Stimulated activated CD4-positive, alpha-beta T cell treated with anti-CD3 and anti-CD28 coated beads, TNF-alpha, amount 100 ng/mL, for 4 hours (primary cell): ENCODE measurements around the gene IFNK.
A peak's percentile ranks its signal among the peaks of the same experiment; 100 is the strongest.

Experiments
- DNase-seq, 3 experiments: peaks; one replicate each; pipeline ENCODE4 v3.0.0-alpha.2; 2020; ENCODE audit warnings: low read depth in 3 of 3

IFNK gene

DNA sequence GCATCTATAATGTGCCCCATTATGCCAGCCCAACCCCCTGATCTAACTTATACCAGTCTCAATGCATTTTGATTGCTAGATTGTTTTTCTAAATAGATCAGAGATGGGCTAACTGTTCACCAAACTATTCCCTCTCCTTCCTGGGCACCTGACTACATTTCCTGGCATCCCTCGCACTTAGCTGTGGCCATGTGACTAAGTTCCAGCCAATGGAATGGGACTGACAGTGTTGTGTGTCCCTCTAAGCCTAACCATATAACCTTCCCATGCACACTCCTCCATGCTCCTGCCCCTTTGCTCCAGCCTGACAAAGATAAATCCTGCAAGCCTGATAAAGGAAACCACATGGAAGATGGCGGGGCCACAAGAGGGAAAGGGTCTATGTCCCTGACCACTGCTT, 12.3 kb upstream of the IFNK start:
- DNase-seq, result no peak

DNA sequence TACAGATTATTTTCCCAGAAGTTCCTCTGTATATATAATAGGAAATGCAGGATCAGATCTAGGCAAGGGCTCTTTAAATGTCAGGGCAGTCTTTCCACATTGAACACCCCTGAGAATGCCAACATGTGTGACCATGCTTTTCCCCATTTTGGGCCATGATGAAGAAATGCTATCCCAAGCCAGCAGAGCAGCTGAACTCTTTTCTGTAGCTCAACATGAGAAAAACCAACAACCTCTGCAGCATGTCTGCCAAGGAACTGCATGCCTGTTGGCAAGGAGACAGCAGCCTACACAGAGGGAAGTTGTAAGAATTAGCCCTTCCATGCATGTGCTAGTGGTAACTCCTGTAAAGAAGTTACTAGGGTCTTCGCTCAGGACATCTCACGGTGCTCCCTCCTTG, 9.5 kb upstream of the IFNK start:
- DNase-seq, result no peak

GRCh38 chr9:27518006-27518405, 6.1 kb upstream of the IFNK start:
- DNase-seq, result no peak

- DNase-seq, result no peak
Observed at GRCh38 chr9:27518809-27519208, 5.3 kb upstream of the IFNK start.

DNA sequence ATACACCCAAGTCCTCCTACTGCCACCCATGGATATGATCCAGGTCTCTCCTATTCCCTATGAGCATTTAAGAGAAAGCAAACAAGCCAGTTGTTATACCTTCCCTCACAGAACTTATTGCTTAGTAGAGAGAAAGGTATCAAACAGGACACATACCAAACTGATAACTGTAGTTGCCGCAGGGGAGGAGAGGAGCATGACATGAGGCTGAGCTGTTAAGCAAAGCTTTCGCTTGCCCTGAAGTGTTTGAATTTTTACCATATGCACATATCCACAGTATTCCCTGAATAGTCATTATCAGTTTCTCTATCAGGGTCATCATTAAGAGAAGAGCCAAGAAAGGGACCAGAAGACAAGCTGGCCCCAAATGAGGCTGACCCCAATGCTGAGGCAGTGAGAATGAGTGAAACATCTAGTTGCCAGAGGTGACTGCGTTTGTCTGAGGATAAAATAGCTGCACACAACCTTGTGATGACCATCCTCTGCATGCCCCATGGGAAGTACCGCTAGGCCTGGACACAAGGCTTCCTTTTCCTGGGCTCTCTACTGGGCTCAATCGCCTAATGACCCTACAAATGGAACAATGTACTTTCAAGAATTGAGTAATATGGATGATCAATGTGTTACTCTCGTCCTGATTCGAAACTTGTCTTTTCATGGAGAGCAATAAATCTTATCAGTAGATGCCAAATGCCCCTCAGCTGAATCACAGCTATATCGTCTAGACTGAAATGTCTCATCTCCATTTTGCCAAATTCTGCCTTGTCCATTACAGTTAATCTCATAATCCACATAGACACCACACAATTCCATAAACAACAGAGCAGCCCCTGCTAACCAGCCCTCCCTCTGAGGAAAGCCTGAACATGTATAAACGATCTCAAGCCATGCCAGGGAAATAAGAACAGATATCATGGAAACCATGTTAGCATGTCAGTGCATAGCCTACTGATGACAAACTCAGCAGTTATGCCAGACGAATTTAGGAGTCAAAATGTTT, 4.3 kb upstream of the IFNK start:
- no peak for DNase-seq

DNA sequence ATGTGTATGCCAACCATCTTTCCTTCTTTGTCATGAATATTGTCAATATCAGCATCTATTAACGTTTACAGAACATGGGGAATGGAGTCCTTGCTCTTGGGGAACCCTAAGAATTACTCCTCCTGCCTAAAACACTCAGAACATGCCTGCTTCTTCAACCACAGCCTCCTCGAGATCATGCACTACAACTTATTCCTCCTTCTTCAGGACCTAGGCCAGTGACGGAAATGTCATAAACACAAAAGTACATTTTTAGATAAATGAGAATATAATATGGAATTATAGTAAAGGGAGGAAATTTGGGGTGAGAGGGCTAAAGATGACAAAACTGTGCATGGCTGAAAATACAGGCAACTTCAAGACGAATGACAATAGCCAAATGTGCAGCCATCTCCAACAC, 3.1 kb upstream of the IFNK start:
- no peak for DNase-seq

DNA sequence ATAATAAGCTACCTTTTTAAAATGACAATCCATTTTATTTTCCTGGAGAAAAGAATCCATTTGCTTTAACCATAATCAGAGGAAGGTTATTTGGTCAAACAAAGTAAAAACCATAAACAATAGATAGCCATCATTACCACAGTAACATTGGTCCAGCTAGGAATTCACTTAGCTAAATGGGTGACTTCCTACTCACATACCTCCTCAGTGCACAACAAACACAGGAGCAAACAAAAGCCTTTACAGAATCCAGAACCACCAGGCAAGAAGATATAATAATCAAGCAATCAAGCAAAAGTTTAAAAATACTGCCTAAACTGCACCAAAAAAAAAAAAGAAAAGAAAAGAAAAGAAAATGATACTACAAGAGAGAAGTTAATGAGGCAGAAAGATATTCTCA, 949 bp upstream of the IFNK start:
- DNase-seq, result no peak

GRCh38 chr9:27527702-27528075, 3.6 kb downstream of the IFNK start:
- DNase-seq, result no peak

DNA sequence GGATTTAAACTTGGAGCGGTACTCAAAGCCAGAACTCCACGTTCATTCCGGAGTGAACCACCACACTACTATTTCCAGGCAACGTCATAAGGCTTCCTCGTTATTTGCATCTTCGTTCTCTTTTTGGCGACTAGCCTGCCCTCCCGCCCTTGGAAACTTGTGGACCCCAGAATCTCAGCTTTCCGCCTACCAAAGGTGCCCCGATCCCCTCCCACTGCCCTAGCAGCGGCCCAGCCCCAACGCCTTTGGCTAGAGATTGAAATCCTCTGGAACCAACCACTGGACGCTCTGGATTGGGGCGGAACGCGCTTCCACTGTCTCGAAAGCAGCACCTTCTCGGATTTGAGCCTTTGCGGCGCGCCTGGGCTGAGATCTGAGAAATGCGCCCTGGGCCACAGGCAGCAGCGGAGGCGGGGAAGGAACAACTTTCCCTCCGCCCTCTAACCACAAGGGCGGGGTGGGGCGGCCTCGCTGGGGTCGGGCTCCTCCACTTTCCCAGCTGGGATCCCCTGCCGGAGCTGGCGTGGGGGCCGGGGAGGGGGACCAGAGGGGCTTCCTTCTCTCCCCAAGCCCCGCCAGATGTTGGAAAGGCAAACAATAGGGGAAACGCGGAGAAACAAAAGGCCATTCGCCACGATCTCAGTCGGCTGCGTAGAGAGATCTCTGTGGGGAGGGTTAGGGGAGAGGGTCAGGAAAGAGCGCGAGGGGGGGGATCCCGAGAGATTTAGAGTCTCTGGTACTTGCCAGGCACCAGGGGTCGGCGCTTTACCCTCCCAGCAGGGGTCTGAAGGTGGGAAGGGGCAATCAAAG, 4.2 kb downstream of the IFNK start:
- DNase-seq, result peak; percentile 12 to 39 (median 25)

DNA sequence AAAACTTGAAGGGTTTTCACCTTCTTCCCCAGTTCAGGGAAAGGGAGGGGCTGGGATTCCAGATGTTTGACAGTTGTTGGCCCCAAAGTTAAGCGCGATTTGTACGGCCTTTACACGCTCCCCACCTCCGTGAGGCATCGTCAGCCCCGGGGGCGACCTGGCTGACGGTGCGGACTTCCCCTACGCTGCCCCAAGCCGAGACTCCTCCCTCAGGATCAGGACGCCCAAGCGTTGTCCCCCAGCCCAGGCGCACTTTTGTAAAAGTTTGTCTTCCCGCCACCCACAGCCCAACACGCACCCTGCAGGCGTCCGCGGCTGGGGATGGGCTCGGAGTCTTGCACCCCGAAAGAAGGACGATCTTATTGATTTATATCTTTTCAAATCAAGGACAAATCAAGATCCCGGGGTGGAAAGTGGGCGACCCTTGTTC, 4.8 kb downstream of the IFNK start:
- peak; percentile 13 to 19 (median 15) for DNase-seq

- peak; percentile 54 to 67 (median 55) for DNase-seq
Observed at GRCh38 chr9:27529316-27530278, 5.5 kb downstream of the IFNK start, which contains the start of gene MOB3B. Gene MOB3B, minus strand, starts transcription at chr9:27529814. Its CDS starts 74,264 bp downstream, at chr9:27455550.

DNA sequence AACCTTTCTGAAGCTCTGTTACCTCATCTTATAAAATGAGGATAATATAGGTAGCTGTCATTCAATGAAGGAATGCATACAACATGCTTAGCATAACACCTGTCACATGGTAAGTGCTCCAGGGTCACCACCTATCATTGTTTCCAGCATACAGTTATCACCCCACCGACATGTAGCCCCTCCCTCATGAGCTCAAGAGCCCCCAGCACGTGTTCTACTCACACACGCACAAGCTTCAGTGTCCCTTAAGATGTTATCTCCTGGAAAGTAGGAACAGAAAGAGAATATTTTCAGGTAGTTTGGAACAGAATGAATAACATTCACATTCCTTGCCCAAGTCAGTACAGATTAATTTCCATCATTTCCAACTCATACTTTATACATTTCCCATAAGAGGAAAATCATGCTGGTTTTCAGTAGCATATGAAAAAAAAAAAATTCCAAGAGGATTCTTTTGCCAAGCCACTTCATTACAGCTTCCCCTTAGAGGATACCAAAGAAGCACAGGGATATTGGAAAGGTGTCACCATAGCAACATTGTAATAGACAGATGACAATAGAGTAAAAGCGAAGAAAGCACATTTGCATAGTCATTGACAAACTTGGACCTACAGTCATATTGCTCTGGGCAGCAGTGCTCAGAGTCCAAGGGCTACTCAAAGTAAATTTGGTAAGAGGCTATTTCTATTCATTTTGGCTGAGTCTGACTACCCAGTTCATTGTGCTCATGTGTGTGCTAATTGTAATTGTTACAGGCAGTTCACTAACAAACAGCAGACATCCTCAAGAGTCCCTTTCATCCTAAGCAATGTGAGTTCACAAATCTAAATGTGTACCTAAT, 7.0 kb downstream of the IFNK start:
- no peak for DNase-seq

- DNase-seq, result no peak
Observed at GRCh38 chr9:27532046-27532445, 8.0 kb downstream of the IFNK start.

GRCh38 chr9:27533311-27533710, 9.2 kb downstream of the IFNK start:
- no peak for DNase-seq

- DNase-seq, result no peak
Observed at GRCh38 chr9:27534131-27534530, 10.0 kb downstream of the IFNK start.

GRCh38 chr9:27534658-27535209, 10.6 kb downstream of the IFNK start:
- no peak for DNase-seq

DNA sequence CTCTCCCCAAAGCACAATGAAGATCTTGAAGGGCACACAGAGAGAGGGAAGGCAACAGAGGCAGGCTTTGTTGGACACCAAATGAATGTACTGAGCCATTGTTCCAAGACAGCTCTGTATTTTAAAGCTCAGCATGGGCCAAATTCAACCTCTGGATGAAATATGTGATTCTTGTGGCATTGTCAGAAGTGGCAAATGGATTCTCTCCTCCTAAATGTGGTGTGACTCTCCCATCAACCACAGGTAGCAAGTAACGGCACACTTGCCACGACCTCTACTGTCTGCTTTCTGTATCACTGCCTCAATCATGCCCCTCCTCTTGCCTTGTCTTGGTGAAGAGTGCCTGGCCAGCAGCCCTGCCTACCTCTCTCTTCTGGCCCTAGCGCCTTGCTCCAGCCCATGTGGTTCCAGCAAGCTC, 11.6 kb downstream of the IFNK start:
- no peak for DNase-seq

- no peak for DNase-seq
Observed at GRCh38 chr9:27536168-27536567, 12.1 kb downstream of the IFNK start.

DNA sequence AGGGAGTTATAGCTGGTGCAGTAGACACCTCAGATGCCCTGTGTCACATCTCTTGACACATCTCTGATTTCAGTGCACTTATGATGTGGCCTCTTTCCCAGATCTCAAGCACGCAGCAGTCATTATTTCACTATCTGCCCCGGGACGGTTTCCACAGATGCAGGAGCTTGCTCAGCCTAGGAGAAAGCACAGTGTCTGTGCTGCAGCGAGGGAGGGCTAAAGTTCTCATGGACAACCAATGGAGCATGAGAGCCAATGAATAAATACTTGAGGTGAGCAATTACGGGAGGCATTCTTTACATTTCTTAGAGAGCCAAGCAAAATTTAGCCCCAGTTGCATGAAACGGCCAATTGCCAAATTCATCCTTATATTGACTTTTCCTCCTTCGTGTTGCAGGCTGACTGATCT, 12.9 kb downstream of the IFNK start:
- DNase-seq, result no peak

DNA sequence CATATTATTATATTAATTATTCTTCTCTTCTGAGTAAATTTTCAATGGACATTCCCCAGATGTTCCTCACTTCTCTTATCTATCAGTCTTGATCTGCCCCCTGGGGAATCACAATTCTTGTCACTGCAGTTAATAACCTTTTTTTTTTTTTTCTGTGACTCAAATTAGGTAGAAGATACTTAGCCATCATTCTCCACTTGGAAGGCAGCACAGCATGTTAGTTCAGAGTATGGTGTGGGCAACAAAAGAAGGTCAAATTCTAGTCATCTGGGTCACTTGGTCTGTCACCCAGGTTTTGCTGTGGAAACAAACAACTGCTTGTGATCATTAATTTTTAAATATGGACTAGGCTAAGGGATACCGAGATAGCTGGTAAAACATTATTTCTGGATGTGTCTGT, 13.7 kb downstream of the IFNK start:
- DNase-seq, result no peak
